RWPE2 (cell line): ENCODE measurements around the gene AFF1.
A peak's percentile ranks its signal among the peaks of the same experiment; 100 is the strongest.

ENCODE experiments used
- ATAC-seq: fragments of 200-7000 bp; cut with Tn5 transposase; 3 replicates; pipeline ENCODE4 v1.9.1; 2021; ENCODE audit warnings: low read depth
- DNase-seq: peaks from one replicate; pipeline ENCODE4 v3.0.0-alpha.2; 2020; ENCODE audit warnings: low spot score
- H3K27ac ChIP-seq: fragments of 450-650 bp; 2 replicates; pipeline ENCODE4 v1.5.1; 2017; ENCODE audit warnings: mild to moderate bottlenecking; ENCODE audit not compliant: poor library complexity, severe bottlenecking
- H3K27me3 ChIP-seq: fragments of 250-450 bp; sonication (Bioruptor Pico); 2 replicates; pipeline ENCODE4 v1.5.1; 2021; ENCODE audit warnings: mild to moderate bottlenecking, moderate library complexity; ENCODE audit not compliant: insufficient read depth, poor library complexity, severe bottlenecking
- H3K36me3 ChIP-seq: fragments of 250-450 bp; sonication (Bioruptor Pico); 2 replicates; pipeline ENCODE4 v1.5.1; 2020; ENCODE audit warnings: low read depth, mild to moderate bottlenecking, moderate library complexity
- H3K4me1 ChIP-seq: fragments of 250-450 bp; sonication (Bioruptor Pico); 2 replicates; pipeline ENCODE4 v1.5.1; 2021; ENCODE audit warnings: mild to moderate bottlenecking, moderate library complexity; ENCODE audit not compliant: insufficient read depth, poor library complexity, severe bottlenecking
- H3K4me3 ChIP-seq: fragments of 250-450 bp; sonication (Bioruptor Pico); 2 replicates; pipeline ENCODE4 v1.5.1; 2021; ENCODE audit warnings: mild to moderate bottlenecking, moderate library complexity; ENCODE audit not compliant: severe bottlenecking
- H3K9me3 ChIP-seq: fragments of 250-450 bp; sonication (Bioruptor Pico); 2 replicates; pipeline ENCODE4 v1.5.1; 2021; ENCODE audit warnings: mild to moderate bottlenecking, moderate library complexity; ENCODE audit not compliant: severe bottlenecking
- CTCF ChIP-seq: fragments of 450-650 bp; IDR thresholded peaks from one replicate; pipeline ENCODE4 v1.5.1; 2017; ENCODE audit warnings: mild to moderate bottlenecking, moderate library complexity; ENCODE audit not compliant: poor library complexity, severe bottlenecking

AFF1 gene

GRCh38 chr4:86938771-86939520, 4.1 kb downstream of the AFF1 start:
- H3K36me3 ChIP-seq: no peaks in the 10 kb centered on the region
- ATAC-seq (no peak), DNase-seq (no peak)
- H3K4me1 ChIP-seq: peaks cover 26% of the 10 kb centered on the region
- H3K9me3 ChIP-seq: no peaks in the 10 kb centered on the region
- H3K27me3 ChIP-seq: no peaks in the 10 kb centered on the region
- no peak overlapping the region for H3K4me3 ChIP-seq
- TF ChIP-seq CTCF: no peak
- no peak overlapping the region for H3K27ac ChIP-seq

- no peaks in the 10 kb centered on the region for H3K9me3 ChIP-seq
- H3K27ac ChIP-seq: no peak overlapping the region
- no peak for ATAC-seq
- no peak for TF ChIP-seq CTCF
- no peak for DNase-seq
- peaks cover 26% of the 10 kb centered on the region for H3K4me1 ChIP-seq
- H3K27me3 ChIP-seq: no peaks in the 10 kb centered on the region
- H3K4me3 ChIP-seq: no peak overlapping the region
- H3K36me3 ChIP-seq: no peaks in the 10 kb centered on the region
These were observed 5.1 kb downstream of the AFF1 start for GRCh38 chr4:86939729-86940575.

- Histone ChIP-seq H3K9me3 (no peaks in the 10 kb centered on the region), H3K27me3 (no peaks in the 10 kb centered on the region), H3K4me1 (peaks cover 26% of the 10 kb centered on the region), H3K36me3 (no peaks in the 10 kb centered on the region), H3K4me3 (no peak overlapping the region), H3K27ac (no peak overlapping the region)
- no peak for ATAC-seq
- no peak for DNase-seq
- TF ChIP-seq CTCF: no peak
These were observed 6.2 kb downstream of the AFF1 start for GRCh38 chr4:86940920-86941460.

- Histone ChIP-seq H3K4me1 (peaks cover 23% of the 10 kb centered on the region), H3K4me3 (no peak overlapping the region), H3K36me3 (no peaks in the 10 kb centered on the region), H3K9me3 (no peaks in the 10 kb centered on the region), H3K27ac (no peak overlapping the region), H3K27me3 (no peaks in the 10 kb centered on the region)
- peak; percentile 58; the same call in 2 of the 3 replicates for ATAC-seq
- no peak for TF ChIP-seq CTCF
- DNase-seq: no peak
These were observed 7.4 kb downstream of the AFF1 start for GRCh38 chr4:86942185-86942666.
